Stomach (tissue), 4 donors: ENCODE measurements around the gene SIK2.

Source experiments
- CTCF ChIP-seq, 7 experiments: fragments of 450-650 bp in 4 of 7; fragments of 200-600 bp in 3 of 7; sonication (generic) in 3 of 7; IDR thresholded peaks; one replicate each; pipeline ENCODE4 v1.5.1; 2016 to 2019; ENCODE audit warnings: antibody characterized with exemption in 7 of 7, control low read depth in 2 of 7, mild to moderate bottlenecking in 1 of 7
- EP300 ChIP-seq: sonication (generic); formaldehyde crosslinking; IDR thresholded peaks from one replicate; pipeline ENCODE4 v1.6.1; 2017; ENCODE audit warnings: antibody characterized with exemption

DNA sequence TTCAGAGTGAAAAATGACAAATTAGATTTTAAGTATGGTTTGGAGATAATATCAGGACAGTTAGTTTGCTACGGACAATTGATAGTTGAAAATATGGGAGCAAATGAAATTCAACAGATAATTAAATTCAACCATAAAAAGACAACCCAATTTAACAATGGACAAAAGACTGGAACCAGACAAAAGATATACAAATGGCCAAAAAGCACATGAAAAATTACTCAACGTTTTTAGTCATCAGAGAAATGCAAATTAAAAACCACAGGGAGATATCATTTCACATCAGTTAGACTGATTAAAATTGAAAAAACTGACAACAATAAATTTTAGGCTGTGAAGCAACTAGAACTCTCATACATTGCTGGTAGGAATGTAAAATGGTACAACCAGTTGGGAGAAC lies 27.2 kb downstream of the SIK2 start:
- no peak for TF ChIP-seq CTCF (IDR thresholded peaks at IDR 0.05)
- TF ChIP-seq EP300, result no peak
